Suppressor macrophage treated with lipopolysaccharide for 4 hours (primary cell): ENCODE measurements around the gene RAB11FIP4.
A peak's percentile ranks its signal among the peaks of the same experiment; 100 is the strongest.

Source experiments
- DNase-seq: peaks from one replicate; pipeline ENCODE4 v3.0.0-alpha.2; 2020

The RAB11FIP4 gene

DNA sequence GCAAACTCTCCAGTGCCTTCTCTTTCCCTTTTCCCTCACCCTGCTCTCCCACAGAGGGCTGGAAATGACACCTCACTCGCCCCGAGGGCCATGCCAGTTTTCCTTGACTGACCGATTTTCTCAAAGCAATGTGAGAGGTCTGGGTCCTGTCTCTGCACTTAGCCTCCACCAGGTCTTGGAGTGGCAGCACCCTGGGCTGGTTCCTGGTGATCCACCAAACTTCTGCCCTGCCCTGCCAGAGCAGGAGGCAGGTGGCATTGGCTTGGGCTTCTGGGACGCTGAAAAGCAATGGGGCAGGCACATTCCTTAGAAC lies 97.5 kb downstream of the RAB11FIP4 start:
- no peak for DNase-seq

DNA sequence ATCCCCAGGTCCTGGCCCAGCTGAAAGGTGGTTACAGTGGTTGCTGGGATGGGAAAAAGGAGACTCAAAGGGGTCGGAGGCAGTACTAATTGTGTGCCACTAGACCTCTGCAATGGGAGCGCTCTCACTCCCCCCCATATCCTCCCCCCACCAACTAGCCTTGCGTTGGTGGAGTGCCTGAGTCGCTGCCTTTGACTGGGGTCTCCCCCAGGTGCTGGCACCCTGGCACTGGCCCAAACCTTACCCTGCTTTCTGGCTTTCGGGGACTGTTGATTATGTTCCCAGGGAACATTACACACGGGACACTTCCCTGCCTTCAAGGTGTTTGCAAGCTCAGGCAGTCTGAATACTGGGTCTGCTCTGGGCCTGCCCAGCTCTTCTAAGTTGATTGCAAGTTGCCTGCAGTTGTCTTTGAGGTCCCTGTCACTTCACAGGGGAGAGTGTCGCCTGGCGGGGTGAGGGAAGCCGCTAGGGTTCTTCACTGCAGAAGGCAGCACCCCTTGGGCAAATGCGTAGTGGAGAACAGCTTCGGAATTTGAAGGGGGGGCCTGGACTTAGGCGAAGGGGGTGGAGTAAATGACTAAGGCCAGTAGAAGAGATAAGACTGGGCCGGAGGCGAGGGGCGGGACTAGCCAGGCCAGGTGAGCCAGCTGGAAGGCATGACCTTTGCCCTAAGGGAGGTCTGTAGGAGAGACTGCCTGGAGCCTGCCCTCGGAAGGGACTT lies 98.0 kb downstream of the RAB11FIP4 start:
- no peak for DNase-seq

DNA sequence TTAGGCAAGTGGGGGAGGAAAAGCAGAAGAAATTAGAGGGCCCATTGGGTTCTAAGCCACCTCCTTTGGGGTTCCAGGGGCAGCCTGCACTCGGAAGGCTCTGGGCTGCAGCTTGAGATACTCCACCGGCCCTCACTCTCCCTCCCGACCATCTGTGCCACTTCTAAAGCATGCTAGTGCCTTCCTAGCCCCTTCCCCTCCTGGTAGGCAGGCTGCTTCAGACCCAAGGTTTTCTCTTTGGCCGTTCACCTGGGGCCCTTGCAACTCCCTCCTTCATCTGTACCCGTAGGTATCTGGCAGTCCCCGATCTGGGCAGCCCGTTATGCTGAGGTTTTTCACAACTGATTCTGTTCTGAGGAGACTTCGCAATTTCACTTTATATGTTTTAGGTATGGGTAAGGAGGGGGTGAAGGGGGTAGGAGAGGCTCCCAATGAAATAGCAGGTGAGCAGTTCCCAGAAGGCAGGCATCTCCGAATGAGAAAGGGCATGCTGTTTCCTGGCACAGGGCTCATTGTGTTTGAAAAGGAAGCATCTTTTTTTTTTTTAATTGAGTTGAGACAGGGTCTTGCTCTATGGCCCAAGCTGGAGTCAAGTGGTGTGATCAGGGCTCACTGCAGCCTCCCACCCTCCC lies 98.7 kb downstream of the RAB11FIP4 start:
- no peak for DNase-seq

DNA sequence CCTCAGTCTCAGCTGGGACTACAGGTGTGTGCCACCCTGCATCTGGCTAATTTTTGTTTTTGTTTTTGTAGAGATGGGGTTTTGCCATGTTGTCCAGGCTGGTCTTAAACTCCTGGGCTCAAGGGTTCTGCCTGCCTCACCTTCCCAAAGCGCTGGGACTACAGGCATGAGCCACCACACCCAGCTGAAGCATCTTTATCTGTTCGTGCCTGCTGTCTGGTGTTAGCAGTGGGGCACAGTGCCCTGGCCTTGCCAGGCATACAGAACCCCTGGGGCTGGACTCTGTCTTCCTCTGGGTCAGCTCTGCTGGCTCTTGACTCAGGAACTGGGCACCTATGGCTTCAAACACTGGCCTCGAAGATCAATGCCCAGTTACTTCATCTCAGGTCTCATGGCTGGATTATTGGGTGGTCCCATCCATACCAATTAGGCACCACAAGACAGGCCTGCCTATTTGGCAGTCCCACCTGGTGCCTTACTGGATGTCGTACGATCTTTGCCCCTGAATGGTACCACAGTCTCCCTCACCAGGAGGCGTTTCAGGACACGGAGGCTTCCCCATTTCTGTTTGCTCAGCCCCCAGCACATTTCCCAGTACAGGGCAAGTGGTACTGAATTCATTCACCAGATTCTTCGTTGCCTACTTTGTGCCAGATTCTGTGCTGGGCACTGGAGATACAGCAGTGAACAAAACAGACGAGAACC lies 99.3 kb downstream of the RAB11FIP4 start:
- DNase-seq = no peak

DNA sequence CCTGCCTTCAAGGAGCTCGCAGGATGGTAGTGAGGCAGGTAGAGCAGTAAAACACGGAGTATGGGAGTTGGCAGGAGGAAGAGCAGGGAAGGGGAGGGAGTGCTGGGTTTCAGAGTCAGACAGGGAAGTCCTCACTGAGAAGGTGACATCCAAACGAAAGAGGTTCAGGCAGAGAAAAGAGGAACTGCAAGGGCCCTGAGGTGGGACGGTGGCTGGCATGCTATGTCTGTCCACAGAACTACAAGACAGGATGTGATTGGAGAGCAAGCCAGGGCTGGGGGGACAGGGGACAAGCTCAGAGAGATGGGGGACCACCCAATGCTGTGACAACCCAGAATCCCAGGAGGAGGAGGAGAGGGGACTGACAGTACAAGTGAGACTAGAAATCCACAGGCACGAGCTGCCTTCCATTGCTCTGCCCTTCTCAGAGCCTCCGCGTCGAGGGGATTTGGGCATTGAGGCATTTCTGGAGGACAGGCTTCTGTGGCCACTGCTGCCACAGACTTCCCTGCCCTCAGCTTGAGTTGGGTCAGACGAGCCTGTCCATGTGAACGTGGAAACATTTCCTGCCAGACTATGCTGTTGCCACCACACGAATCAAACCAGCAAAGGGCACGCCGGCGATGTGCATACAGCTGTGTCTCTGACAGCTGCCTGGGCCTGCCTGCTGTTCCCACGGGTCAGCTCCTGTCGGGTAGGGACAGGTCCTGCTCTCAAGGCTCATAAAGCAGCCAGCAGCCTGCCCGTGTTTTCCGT lies 100.1 kb downstream of the RAB11FIP4 start:
- DNase-seq = peak; percentile 59

DNA sequence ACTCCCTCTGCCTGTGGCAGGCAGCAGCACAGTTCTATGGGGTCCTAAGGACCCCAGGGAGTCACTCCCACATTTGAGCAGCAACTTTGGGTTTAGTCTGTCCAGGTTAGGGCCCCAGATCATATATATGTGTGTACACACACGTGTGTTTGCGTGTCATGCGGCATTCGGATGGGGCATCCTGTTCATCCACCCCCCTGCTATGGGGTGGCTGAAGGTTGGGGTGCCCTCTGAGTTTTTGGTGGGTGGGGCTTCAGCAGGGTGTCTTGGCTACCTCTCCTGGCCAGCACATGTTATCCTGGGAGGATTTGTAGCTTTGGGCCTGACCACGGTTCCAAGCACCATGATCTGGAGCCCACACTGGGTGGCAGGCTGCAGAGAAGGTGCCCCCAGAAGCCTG lies 100.7 kb downstream of the RAB11FIP4 start:
- DNase-seq = no peak

DNA sequence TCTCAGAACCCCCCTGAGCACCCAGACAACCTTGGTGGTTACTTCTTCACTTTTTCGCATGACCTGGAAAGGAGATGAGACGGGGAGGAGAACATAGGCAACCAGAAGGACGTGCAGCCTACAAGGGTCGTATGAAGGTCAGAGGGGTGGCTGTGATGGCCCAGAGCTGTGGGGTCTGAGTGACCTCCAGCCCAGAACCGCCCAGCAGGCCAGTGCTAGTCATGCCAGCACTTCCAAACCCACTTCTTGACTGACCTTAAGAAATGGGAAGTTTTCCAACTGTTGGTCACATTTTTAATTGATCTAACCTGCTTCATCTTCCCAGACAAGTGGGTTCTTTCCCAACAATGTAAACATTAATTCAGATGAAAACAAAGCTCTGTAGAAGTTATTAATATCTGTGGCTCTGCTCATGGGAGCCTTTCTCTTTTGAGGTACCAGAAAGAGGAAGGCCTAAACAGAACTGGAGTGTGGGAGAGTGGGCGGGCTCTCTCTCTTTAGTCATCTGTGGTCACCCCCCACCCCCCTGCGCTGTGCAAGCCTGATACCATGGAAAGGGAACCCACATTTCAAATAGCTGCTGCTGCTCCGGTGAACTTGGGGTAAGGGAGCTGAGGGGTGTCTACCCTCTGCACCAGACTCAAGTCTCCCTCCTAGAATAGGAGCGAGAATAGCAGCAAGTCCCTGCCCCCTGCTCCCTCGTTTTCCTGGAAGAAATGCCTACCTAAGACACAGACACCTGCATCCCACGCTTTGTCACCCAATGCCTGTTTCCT lies 101.6 kb downstream of the RAB11FIP4 start:
- peak; percentile 92 for DNase-seq

DNA sequence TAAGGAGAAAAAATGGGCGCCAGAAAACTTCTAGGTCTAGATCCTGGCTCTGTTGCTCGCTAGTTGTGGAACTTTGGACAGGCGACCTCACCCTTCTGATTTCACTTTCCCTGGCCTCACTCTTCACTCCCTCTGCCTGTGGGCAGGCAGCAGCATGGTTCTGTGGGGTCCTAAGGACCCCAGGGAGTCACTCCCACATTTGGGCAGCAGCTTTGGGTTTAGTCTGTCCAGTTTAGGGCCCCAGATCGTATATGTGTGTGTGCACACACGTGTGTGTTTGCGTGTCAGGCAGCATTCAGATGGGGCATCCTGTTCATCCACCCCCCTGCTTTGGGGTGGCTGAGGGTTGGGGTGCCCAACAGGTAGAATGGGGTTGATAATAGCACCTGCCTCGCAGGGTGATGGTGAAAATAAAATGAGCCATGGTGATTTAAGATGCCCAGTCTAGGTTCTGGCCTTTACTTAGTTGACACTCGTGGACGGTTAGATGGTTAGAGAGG lies 102.2 kb downstream of the RAB11FIP4 start:
- no peak for DNase-seq

DNA sequence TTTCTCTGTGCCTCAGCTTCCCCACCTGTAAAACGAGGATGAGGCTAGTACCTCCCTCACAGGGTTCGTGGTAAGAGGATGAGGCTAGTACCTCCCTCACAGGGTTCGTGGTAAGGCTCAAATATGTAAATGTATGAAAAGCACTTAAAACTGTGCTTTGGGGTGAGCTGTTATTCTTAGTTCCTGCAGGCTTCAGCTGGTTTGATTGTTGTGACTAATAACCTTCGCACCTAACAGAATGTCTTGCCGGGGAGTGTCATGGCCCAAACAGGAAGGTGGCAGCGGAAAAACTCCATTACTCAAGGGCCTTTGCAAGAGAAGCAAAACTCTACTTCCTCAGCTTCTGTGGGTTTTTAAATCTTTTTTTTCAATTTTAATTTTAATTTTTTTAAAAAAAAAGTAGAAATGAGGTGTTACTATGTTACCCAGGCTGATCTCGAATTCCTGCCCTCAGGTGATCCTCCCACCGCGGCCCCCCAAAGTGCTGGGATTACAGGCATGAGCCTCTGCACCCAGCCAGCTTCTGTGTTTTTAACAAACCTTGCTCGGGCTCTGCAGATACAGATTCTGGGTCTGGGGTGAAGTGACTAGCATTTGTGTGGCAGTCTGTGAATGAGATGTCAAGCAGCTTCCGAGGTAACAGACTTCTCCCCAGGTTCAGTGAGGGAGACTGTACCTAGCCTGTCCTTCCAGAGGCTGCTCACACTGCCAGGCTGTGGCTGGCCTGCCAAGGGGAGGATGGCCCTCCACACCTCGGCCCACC lies 103.0 kb downstream of the RAB11FIP4 start:
- DNase-seq = peak; percentile 71

DNA sequence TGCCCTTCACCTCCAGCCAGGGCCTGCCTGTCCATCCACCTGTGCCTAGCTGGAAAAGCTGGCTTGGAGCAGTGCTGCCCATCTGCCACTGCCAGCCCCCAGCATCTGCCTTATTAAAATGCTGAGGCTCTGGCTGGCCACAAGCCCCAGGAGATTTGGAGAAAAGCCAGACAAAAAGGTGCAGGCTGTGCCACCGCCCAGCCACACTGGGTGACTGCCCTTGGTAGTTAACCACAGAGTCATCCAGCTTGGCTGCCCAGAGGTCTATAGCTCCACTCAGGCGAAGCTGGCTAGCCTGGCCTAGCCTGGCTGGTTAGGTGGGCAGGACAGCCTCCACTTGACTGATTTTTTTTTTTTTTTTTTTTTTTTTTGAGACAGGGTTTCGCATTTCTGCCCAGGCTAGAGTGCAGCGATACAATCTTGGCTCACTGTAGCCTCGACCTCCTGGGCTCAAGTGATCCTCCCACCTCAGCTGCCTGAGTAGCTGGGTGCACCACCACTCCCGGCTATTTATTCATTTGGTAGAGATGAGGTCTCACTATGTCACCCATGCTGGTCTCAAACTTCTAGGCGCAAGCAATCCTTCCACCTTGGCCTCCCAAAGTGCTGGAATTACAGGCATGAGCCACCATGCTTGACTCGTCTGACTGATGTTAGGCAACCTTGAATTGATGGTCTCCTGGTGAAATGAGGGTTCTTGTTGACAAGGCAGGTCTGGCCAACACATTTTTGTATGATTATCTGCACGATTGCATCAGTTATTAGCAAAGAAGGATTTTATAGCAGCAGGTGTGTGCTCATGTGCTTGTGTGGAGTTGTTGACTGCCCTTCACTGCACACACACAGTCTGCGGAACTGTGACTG lies 103.8 kb downstream of the RAB11FIP4 start:
- no peak for DNase-seq

DNA sequence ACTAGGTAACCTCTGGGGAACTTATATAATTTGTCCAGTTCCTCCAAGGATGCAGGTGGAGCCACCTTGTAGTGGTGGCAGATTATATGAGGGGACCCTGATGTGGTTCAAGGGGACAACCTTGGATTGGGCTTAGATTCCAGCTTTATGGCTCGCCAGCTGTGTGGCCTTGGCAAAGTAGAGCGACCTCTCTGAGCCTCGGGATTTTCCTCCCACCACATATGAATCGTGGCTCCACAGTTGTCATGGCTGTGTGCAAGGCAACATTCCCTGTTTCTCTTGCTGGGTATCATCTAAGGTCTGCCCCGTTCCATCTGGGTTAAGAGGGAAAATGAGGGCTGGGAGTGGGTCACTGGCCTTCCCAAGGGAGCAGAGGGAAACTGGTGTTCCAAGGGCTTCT lies 104.6 kb downstream of the RAB11FIP4 start:
- DNase-seq = no peak

DNA sequence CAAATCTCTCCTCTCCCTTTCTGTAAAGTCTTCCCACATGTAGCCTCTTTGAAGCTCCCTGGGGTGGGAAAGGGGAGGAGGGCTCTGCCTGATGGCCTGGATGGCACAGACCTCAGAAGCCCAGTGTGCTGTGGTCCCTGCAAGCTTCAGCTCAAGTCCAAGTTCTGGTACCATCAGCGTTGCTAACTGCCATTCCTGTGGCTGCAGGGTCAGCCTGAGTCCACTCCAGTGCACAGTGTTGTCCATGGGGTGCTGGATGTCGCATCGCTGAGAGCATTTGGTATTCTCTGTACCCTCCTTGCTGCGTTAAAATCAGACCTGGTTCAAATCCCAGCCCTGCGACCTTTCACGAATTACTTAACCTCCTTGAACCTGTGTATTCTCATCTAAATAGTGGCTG lies 105.1 kb downstream of the RAB11FIP4 start:
- DNase-seq = no peak

DNA sequence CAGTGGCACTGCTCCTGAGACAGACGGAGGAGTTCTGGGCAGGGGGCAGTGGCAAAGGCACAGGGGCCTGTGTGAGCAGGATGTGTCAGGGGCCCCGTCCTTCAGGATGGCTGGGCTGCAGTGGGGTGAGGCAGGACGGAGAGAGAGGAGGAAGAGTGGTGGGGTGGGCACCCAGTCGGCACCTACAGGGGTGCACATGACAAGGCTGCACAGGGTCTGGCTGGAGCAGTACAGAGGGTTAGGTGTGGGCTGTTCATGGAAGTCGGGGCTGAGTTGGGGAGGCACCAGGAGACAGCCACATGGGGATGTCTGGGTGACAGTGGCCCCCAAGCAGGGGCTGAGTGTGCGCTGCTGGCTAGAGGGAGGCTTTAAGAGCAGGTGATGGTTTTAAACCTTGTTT lies 106.0 kb downstream of the RAB11FIP4 start:
- no peak for DNase-seq

DNA sequence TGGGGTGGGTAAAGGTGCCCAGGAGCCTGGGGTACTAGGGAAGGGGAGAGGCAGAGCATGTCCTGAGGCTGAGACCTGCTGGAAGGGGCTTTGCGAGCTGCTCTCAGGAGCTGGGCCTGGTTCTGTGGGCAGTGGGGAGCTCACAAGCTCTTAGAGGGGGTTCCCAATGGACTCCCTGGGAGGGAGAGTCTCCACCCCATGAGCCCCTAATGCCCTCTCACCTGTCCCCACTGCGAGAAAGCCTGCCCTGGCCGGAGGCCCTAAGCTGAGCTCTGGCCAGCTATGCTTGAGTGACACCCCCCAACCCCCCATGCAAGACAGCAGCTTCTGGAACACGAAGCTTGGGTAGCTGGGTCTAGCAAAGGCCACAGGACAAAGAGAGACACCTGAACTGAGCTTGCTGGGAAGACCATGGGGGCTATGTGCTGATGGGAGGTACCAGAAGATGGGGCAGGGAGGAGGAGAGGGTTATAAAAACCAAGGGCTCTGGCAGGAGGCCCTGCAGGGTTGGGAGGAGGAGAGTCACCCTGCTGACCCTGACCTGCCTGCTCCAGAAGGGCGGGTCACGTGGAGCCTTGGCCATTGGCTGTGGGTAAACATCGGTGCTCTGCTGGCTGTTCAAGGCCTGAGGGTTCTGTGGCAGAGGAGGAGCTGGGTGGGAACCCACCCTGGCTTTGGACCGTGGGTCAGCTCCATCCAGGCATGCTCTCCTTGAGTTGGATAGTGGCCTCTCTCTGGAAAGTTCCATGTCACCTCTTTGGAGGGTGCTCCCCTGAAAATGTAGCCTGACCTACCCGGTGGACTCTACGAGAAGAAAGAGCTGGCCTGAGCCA lies 106.7 kb downstream of the RAB11FIP4 start:
- no peak for DNase-seq

DNA sequence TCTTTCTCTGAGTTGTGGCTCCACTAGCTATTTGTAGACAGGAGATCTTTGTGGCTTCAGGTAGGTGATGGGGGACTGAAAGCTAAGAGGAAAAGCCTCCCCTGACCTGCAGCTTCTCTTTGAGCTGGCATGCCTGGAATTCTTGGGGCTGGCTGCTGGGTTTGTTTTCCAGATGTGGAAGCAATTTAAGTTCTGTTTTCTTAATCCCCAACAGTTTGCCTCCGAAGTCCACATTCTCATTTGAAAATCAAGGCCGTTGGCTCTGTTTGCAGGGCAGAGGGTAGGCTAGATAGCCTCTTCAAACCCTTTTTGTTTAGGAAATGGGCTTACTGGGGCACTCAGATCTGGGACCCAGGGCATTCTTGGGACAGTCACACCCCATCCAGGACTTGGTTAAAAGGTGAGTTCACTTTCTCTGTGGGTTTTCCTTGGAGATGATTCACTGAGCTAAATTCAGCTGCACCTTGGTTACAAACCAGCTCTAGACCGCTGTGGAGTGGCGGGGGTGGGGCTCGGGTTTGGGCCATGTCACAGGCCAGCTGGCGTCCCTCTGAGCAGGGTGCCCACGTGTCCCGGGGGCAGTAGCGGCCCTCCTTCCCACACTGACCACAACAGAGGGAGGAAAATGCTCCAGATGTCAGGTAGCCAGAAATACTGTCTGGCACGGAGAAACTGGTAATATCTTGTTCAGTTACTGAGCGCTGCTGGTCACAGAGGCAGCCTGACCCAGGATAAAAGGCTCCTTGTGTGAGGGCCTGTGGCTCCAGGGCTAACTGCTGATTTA lies 108.5 kb downstream of the RAB11FIP4 start:
- DNase-seq = no peak

DNA sequence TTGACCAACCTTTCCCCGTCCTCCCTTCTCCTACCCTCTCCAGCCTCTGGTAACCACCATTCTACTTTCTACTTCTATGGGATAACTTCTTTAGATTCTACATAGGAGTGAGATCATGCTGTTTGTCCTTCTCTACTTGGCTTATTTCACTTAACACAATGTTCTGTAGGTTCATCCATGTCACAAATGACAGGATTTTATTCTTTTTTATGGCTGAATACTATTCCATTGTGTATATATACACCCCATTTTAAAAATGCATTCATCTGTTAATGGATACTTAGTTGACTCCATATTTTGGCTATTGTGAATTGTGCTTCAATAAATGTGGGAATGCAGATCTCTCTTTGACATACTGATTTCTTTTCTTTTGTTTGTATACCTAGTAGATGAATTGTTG lies 115.0 kb downstream of the RAB11FIP4 start:
- no peak for DNase-seq

DNA sequence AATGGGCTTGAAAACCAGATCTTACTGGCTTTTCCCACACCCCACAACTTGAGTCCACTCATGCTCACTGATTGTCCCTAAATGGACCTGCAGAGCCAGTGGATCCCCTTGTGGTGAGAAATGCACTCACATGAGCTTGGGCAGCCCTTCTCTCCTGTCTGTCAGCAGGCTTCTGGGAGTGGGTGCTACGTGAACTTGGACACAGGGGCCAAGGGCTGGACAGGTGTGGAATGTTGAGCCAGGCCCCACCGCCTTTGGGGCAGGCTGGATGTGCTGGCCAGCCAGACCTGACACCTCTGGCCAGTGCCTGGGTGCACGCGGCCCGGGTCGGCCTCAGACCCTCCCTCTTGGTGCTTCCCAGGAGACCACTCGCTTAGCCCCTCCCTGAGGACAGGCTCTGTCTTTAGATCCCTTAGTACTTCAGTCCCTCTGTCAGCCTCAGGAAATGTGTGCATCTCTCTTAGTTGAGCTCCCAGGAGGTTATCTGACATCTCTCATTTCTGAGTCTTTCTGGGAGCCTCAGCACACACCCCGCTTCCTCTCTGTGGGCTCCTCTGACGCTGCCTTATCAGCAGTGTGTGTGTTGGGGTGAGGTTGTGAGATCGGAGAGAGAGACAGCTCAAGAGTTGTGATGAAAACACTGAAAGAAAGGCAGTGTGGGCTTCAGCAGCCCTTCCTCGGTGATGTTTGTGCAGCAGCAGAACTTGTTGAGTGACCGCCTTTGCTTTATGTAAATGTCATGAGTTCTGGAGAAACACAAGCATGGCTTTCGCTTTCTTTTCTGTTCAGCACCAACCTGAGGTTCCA lies 117.0 kb downstream of the RAB11FIP4 start:
- peak; percentile 75 for DNase-seq
